22Rv1 (cell line): Measurements from ENCODE around the gene DDI2.

ENCODE experiments used
- H3K27ac ChIP-seq: fragments of 450-650 bp; 2 replicates; pipeline ENCODE4 v1.5.1; 2017
- ZFX ChIP-seq: fragments of 450-650 bp; IDR thresholded peaks from 2 replicates; pipeline ENCODE4 v1.6.1; 2017; ENCODE audit warnings: antibody characterized with exemption, borderline replicate concordance
- TF ChIP-seq, protein P1 (sequence below): fragments of 450-650 bp; IDR thresholded peaks from 2 replicates; pipeline ENCODE4 v1.5.1; 2017; ENCODE audit warnings: mild to moderate bottlenecking

The DDI2 gene

DNA sequence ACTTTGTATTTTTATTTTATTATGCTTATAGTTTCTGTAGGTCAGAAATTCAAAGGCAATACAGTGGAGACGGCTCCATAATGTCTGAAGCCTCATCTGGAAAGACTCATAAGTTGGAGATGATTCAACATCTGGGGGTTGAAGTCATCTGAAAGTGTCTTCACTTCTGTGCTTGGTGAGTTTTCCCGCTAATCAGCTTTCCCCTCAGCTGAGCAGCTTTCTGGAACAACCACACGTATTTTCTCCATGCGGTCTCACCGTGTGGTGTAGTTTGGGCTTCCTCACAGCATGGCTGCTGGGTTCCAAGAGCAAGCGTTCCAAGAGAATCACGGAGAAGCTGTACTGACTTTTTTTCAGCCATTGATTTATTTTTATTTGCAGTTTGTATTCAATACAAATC, 7.6 kb upstream of the DDI2 start:
- no peak for TF ChIP-seq ZFX
- TF ChIP-seq, protein P1, sequence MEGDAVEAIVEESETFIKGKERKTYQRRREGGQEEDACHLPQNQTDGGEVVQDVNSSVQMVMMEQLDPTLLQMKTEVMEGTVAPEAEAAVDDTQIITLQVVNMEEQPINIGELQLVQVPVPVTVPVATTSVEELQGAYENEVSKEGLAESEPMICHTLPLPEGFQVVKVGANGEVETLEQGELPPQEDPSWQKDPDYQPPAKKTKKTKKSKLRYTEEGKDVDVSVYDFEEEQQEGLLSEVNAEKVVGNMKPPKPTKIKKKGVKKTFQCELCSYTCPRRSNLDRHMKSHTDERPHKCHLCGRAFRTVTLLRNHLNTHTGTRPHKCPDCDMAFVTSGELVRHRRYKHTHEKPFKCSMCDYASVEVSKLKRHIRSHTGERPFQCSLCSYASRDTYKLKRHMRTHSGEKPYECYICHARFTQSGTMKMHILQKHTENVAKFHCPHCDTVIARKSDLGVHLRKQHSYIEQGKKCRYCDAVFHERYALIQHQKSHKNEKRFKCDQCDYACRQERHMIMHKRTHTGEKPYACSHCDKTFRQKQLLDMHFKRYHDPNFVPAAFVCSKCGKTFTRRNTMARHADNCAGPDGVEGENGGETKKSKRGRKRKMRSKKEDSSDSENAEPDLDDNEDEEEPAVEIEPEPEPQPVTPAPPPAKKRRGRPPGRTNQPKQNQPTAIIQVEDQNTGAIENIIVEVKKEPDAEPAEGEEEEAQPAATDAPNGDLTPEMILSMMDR = no peak
- peak overlapping the region; percentile 53 for H3K27ac ChIP-seq

DNA sequence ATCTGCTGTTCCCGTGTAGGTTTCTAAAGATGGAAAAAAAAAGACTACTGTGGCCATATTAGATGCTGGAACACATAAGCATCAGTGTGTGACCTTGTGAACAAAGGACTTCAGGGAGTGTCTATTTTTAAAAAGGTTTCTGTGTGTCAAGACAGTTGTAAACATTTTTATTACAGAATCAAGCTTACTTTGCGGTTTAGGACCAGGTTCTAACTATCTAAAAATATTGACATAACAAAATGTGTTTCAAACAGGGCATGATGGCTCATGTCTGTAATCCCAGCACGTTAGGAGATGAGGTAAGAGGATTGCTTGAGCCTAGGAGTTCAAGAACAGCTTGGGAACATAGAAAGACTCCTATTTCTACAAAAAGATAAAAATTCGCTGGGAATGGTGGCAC, 7.1 kb upstream of the DDI2 start:
- peak overlapping the region; percentile 53 for H3K27ac ChIP-seq
- TF ChIP-seq, protein P1 = no peak
- no peak for TF ChIP-seq ZFX

DNA sequence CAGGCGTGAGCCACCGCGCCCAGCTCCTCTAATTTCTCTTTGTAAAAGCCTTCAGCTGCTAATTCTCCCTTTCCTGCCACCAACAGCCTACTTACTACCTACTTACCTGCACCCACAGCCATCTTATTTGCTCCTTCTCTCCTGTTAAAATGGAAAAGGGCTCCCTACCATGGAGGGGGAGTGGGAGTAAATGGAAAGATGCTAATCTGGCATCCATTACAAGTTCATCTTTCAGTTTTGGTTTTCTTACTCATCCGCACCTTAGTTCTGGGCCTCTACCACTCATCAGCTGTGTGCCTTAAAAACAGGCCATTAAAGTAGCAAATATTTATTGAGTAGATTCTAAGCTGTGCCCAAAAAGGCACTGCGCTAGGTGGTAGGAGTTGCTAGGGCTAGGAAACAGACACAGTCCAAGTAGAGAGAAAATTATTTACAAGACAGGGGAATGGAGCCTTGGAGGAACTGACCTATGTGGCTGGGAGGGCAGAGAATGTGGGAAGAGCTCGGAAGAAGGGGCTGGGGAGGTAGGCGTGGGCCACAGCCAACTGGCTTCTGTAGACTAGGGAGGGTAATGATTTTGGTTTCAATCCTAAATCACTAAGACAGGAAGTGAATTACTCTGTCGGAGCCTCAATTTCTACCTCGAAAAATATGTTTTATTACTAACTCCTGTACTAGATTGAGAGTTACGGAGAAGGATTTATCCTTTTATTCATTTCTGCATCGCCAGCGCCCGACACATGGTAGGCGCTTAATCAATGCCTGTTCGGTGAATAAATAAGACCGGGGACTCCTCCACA, 685 bp upstream of the DDI2 start:
- peak overlapping the region; percentile 94 for H3K27ac ChIP-seq
- no peak for TF ChIP-seq ZFX
- TF ChIP-seq, protein P1 = no peak

DNA sequence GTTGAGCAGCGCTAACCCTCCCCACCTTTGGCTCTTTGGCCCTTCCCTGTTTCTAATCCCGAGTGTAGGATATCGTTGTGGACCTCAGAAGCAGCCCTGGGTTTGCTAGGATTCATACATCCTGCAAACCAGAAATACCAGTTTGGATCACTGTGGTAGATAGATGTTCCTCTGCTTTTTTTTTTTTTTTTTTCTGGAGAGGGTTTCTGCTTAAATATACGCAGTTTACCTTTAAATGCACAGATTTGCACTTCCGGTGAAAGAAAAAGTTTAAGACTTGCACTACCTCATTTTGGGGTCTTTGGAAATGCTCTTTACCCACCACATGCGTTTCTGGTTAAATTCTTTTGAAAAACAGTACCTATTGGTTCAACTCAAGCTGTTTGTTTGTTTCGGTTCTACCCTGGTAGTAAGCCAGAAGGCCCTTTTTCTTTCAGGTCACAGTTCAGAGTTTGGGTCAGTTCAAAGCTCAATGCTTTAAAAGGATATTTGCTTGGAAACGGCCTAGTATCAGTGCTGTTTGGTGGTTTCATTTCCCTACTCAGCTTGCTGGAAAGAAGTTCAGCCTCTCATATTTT, 908 bp downstream of the DDI2 start:
- peak overlapping the region; percentile 94 for H3K27ac ChIP-seq
- no peak for TF ChIP-seq ZFX
- TF ChIP-seq, protein P1 = no peak

DNA sequence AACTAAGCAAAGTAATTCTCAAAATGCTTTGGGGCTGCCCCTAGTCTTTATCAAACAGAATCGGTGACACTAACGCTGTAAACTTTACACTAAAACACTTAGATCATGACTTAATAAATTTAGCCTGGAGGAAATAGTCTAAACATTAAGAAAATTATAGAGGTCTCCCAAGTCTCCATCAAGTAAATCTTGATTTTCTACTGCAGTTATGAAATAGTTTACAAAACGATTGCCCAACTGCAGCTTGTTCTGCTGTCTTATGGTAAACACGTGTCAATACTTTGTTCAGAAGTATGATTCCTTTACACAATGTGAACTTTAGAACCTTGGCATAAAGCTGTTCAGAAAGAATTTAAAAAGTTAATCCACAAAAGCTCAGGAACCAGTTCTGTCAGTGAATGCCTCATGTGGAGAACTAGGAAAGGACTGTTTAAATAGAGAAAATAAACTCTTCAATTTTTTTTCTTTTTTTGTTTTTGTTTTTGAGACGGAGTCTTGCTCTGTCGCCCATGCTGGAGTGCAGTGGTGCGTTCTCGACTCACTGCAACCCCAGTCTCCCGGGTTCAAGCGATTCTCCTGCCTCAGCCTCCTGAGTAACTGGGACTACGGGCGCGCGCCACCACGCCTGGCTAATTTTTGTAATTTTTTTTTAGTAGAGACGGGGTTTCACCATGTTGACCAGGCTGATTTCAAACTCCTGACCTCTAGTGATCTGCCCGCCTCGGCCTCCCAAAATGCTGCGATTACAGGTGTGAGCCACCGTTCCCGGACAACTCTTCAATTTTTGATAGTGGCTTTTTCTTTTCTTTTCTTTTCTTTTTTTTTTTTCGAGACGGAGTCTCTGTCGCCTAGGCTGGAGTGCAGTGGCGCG, 1.6 kb downstream of the DDI2 start:
- TF ChIP-seq, protein P1 = no peak
- no peak for TF ChIP-seq ZFX
- peak overlapping the region; percentile 94 for H3K27ac ChIP-seq

DNA sequence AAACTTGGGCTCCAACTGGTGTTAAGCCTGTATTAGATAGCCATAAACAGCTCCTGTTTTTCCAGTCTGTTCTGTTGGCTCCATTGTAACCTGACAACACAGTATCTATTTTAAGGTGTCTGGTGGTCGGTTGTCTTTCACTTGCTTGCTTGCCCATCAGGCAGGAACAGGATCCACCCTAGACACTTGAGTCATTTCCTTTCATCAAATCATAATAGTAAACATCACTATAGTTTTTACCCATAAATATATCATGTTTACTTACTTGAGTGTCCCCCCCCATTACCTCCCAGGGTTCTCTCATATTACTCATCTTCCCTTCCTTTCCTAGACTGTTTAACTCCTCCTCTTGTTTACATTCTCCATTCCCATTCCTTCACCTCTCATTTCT, 2.9 kb downstream of the DDI2 start:
- H3K27ac ChIP-seq = peak overlapping the region; percentile 7
- TF ChIP-seq, protein P1 = no peak
- TF ChIP-seq ZFX = no peak
